22Rv1 (cell line): ENCODE measurements around the gene CREM.

ENCODE experiments used
- H3K27ac ChIP-seq: fragments of 450-650 bp; 2 replicates; pipeline ENCODE4 v1.5.1; 2017
- ZFX ChIP-seq: fragments of 450-650 bp; IDR thresholded peaks from 2 replicates; pipeline ENCODE4 v1.6.1; 2017; ENCODE audit warnings: antibody characterized with exemption, borderline replicate concordance
- TF ChIP-seq, protein P1 (sequence below): fragments of 450-650 bp; IDR thresholded peaks from 2 replicates; pipeline ENCODE4 v1.5.1; 2017; ENCODE audit warnings: mild to moderate bottlenecking

The CREM gene

DNA sequence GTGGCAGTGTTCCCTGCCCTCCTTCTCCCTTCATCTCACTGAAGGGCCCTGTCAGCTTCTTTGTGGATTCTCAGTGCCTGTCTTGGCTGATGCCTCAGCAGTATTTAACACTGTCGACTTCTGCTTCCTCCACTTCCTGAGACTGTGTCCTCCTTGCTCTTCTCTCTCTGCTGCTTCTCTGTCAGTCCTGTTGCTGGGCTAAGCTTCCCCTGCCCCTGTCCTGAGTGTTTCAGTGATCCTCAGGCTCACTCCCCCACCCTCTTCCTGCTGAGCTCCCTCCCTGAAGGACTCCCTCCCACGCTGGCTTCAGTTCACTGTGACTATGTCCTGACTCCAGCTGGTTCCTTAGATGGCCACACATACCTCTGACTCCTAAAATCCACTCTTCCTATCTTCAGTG is 64.9 kb downstream of the CREM start:
- H3K27ac ChIP-seq, result no peak overlapping the region
- TF ChIP-seq, protein P1, sequence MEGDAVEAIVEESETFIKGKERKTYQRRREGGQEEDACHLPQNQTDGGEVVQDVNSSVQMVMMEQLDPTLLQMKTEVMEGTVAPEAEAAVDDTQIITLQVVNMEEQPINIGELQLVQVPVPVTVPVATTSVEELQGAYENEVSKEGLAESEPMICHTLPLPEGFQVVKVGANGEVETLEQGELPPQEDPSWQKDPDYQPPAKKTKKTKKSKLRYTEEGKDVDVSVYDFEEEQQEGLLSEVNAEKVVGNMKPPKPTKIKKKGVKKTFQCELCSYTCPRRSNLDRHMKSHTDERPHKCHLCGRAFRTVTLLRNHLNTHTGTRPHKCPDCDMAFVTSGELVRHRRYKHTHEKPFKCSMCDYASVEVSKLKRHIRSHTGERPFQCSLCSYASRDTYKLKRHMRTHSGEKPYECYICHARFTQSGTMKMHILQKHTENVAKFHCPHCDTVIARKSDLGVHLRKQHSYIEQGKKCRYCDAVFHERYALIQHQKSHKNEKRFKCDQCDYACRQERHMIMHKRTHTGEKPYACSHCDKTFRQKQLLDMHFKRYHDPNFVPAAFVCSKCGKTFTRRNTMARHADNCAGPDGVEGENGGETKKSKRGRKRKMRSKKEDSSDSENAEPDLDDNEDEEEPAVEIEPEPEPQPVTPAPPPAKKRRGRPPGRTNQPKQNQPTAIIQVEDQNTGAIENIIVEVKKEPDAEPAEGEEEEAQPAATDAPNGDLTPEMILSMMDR, result no peak
- TF ChIP-seq ZFX, result no peak

DNA sequence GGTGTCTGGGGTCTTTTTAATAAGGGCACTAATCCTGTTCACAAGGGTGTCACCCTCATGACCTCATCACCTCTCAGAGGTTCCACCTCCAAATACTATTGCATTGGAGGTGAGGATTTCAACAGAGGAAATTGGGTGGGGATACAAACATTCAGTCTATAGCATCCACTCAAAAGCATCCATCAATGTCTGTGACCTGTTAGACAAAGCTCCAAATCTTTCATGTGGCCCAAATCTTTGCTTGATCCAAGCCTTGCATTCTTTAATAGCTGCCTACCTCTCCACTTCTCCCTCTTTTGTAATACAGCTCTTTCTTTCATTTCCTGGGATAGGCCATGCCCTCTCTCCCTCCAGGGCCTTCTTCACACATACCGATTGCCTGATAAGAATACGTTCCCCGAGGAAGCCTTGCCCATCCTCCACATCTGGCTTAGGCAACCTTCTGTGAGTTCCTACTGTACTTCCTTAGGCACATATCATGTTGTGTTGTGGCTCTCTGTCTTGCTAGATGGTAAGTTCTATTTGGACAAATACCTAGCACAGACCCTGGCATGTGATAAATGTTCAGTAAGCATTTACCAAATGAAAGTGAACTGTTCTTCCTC is 66.1 kb downstream of the CREM start:
- H3K27ac ChIP-seq, result no peak overlapping the region
- TF ChIP-seq, protein P1, result no peak
- TF ChIP-seq ZFX, result no peak

DNA sequence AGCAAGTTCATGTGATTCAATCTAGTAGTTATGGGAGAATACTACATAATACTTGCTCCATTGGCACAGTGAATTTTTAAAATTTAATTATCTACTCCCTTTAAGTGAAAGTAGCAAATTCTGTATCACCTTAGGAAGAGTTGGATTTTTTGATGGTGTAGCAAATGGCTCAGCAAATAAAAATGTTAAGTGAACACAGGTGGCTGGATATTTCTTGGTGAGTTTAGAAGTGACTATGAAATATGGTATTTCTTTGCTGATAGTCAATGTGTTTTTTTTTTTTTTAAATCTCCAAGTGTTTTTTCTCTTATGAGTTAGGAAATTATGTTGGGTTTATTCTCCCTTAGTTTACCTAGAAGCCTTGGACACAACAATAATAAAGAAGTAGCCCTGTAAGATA is 67.8 kb downstream of the CREM start:
- no peak overlapping the region for H3K27ac ChIP-seq
- no peak for TF ChIP-seq ZFX
- TF ChIP-seq, protein P1, result no peak

DNA sequence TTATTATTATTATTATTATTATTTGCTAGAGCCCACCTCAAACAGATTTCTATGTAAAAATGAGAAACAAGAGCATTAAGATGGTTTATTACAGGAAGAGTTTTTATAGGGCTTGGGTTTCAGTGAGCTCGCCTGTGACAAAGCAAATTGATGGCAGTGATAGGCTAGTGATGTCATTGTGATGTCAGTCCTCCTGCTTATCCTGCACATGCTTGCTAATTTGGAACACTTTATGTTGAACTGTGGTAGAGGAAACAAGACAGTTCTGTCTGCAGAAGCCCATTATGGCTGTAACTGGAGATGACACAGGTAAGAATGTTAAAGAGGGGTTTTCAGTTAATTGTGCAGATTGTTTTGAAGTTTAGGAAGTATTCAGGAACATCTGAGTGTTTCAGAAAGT is 68.3 kb downstream of the CREM start:
- peak overlapping the region; percentile 65 for H3K27ac ChIP-seq
- TF ChIP-seq, protein P1, result no peak
- TF ChIP-seq ZFX, result no peak

DNA sequence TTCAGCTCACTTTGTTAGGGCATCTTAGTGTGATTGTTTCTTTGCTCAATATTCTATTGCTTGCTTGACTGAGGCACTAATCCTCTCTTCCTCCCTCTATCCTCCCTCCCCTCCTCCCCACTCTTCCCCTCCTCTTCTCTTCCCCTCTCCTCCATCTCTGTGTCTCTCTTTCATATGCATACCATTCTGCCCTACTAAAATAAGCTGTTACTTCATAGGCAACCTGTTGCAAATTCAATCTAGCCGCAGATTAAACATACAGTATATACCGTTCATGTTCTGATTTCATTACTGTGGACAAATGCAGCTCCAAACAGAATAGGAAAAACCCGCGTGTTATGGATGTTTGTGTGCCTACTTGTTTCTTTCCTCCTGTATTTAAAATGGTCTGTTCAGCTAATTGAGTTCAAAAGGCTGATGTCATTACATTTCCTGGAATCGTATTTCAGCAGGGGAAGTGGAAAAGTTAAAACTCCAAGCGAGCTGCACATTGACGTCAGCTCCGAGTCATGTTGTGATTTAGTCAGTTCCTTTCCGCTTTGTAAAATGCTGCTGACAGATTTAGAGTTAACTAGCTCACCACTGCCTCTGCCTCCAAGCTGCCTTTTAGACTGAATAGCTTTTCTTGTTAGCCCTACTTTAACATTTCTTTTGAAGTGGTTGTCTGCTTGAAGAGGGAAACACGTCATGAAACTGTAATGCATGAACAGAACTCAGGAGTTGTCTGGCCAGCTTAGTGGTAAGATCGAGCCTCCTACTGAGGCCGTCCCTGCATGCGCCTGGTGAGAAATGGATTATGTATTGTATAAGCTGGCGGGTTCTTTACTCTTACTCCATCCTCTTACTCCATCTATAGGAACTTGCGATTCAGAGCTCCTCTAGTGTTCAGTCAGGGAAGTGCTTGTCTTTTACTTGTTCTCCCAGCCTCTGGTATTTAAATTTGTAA is 69.0 kb downstream of the CREM start:
- peak overlapping the region; percentile 65 for H3K27ac ChIP-seq
- TF ChIP-seq, protein P1, result peak; percentile 84
- TF ChIP-seq ZFX, result no peak

DNA sequence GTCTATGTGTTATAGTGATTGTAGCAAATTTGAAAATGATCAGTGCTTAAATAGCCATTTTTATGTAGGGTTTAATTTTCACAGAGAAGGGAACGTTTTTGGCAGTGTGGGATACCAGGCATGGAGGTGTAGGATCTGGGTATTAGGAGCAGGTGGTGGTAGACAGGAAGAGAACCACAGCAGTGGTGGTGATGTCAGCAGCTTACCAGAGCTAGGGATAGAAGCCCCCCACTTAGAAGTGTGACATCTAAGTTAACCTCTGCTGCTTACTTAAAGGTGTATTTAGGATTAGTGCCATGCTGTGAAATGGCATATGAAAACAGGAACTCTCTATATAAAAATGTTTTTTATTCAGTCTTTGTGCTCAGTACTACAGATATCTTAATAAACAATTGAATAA is 73.8 kb downstream of the CREM start:
- no peak for TF ChIP-seq ZFX
- TF ChIP-seq, protein P1, result no peak

DNA sequence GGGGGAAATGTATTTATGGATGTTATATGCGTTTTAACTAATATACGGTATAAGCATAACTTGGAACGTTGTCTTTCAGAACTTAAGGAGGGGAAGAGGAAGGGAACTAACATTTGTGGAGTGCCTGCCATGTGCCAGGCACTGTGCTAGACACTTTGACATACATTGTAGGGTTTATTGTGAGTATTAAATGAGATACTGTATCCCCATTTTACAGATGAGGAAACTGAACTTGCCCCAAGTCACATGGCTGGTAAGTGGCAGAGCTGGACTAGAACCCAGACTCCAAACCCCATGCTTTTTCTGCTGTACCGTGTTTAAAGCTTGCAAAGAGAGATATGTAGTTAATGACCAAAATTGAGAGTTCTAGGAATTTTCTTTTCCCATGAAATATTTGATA is 74.6 kb downstream of the CREM start:
- no peak overlapping the region for H3K27ac ChIP-seq
- no peak for TF ChIP-seq ZFX
- TF ChIP-seq, protein P1, result no peak

More for the DNA sequence above, 73.8 kb downstream of the CREM start:
- H3K27ac ChIP-seq, result no peak overlapping the region
